Chondrocyte (in vitro differentiated cells): ENCODE measurements around the gene SGPP2. TPM values are rescaled to one million over a fixed set of nuclear protein-coding genes. Genes with fewer than 3 reads are reported as not detected.

ENCODE experiments used
- DNase-seq: peaks from one replicate; pipeline ENCODE4 v3.0.0; 2021; ENCODE audit warnings: mixed read lengths, low spot score
- H3K27ac Mint-ChIP-seq: one replicate; pipeline ENCODE4 v1.8.0; 2021; ENCODE audit warnings: mild to moderate bottlenecking, moderate library complexity, mixed read lengths; ENCODE audit not compliant: unreplicated experiment
- H3K27me3 Mint-ChIP-seq: 2 replicates; pipeline ENCODE4 v1.8.0; 2021; ENCODE audit warnings: low read depth, mixed read lengths
- H3K36me3 Mint-ChIP-seq: 2 replicates; pipeline ENCODE4 v1.8.0; 2021; ENCODE audit warnings: low read depth, mixed read lengths
- H3K4me1 Mint-ChIP-seq: 2 replicates; pipeline ENCODE4 v1.8.0; 2021; ENCODE audit warnings: low read depth, mild to moderate bottlenecking, mixed read lengths
- H3K4me3 Mint-ChIP-seq: one replicate; pipeline ENCODE4 v1.8.0; 2021; ENCODE audit warnings: mild to moderate bottlenecking, moderate library complexity, mixed read lengths; ENCODE audit not compliant: unreplicated experiment
- H3K9me3 Mint-ChIP-seq: 2 replicates; pipeline ENCODE4 v1.8.0; 2021; ENCODE audit warnings: low read depth, mixed read lengths
- total RNA-seq: library from RNA; stranded (reverse); gene quantifications from 3 replicates; pipeline ENCODE4 v1.2.1, GENCODE V29; 2021
- TF ChIP-seq, protein P1 (sequence below): fragments of 200-600 bp; sonication (generic); IDR thresholded peaks from 2 replicates; pipeline ENCODE4 v1.5.0; 2021; ENCODE audit warnings: antibody characterized with exemption, mild to moderate bottlenecking, moderate library complexity

The SGPP2 gene
- total RNA-seq, 1 donor from 2014 or later: not detected

DNA sequence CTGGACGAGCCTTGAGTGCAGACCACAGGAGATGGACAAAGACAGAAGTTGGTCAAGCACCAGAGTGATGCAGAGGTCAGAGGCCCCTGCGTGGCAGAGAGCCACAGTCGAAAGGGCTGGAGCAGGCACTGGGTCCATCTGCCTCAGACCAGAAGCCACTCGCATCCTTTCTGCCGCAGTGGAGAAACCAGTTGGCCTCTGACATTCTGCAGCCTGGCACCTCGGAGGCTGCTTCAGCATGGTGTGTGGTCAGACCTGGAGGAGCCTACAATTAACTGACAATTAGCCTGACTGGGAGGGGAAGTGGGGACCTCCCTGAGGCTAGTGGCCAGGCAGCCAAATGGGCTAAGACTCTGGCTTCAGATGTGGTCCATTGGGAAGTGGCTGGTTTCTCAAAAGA, 111.1 kb downstream of the SGPP2 start:
- no peak overlapping the region for H3K4me3 Mint-ChIP-seq
- H3K36me3 Mint-ChIP-seq: no peaks in the 10 kb centered on the region
- H3K27ac Mint-ChIP-seq: no peak overlapping the region
- no peaks in the 10 kb centered on the region for H3K4me1 Mint-ChIP-seq
- peaks cover 10% of the 10 kb centered on the region for H3K9me3 Mint-ChIP-seq
- DNase-seq: no peak
- TF ChIP-seq, protein P1, sequence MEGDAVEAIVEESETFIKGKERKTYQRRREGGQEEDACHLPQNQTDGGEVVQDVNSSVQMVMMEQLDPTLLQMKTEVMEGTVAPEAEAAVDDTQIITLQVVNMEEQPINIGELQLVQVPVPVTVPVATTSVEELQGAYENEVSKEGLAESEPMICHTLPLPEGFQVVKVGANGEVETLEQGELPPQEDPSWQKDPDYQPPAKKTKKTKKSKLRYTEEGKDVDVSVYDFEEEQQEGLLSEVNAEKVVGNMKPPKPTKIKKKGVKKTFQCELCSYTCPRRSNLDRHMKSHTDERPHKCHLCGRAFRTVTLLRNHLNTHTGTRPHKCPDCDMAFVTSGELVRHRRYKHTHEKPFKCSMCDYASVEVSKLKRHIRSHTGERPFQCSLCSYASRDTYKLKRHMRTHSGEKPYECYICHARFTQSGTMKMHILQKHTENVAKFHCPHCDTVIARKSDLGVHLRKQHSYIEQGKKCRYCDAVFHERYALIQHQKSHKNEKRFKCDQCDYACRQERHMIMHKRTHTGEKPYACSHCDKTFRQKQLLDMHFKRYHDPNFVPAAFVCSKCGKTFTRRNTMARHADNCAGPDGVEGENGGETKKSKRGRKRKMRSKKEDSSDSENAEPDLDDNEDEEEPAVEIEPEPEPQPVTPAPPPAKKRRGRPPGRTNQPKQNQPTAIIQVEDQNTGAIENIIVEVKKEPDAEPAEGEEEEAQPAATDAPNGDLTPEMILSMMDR: no peak
- peaks cover 17% of the 10 kb centered on the region for H3K27me3 Mint-ChIP-seq

GRCh38 chr2:222538535-222538934, 114.2 kb downstream of the SGPP2 start:
- Mint-ChIP-seq H3K4me3 (no peak overlapping the region), H3K27me3 (peaks cover 17% of the 10 kb centered on the region), H3K36me3 (no peaks in the 10 kb centered on the region), H3K4me1 (no peaks in the 10 kb centered on the region), H3K9me3 (no peaks in the 10 kb centered on the region), H3K27ac (no peak overlapping the region)
- DNase-seq: no peak
- TF ChIP-seq, protein P1: no peak

GRCh38 chr2:222544661-222545060, 120.3 kb downstream of the SGPP2 start:
- Mint-ChIP-seq H3K9me3 (no peaks in the 10 kb centered on the region), H3K4me1 (peaks cover 8% of the 10 kb centered on the region), H3K4me3 (no peak overlapping the region), H3K27ac (no peak overlapping the region), H3K36me3 (no peaks in the 10 kb centered on the region), H3K27me3 (peaks cover 2% of the 10 kb centered on the region)
- no peak for DNase-seq
- TF ChIP-seq, protein P1: no peak

GRCh38 chr2:222545823-222546795, 121.8 kb downstream of the SGPP2 start:
- Mint-ChIP-seq H3K9me3 (no peaks in the 10 kb centered on the region), H3K4me1 (peaks cover 8% of the 10 kb centered on the region), H3K36me3 (no peaks in the 10 kb centered on the region), H3K27ac (no peak overlapping the region), H3K4me3 (no peak overlapping the region), H3K27me3 (peaks cover 4% of the 10 kb centered on the region)
- TF ChIP-seq, protein P1: no peak
- no peak for DNase-seq

GRCh38 chr2:222547083-222547482, 122.7 kb downstream of the SGPP2 start:
- Mint-ChIP-seq H3K4me1 (peaks cover 8% of the 10 kb centered on the region), H3K27me3 (peaks cover 5% of the 10 kb centered on the region), H3K36me3 (no peaks in the 10 kb centered on the region), H3K27ac (no peak overlapping the region), H3K4me3 (no peak overlapping the region), H3K9me3 (peaks cover 3% of the 10 kb centered on the region)
- no peak for DNase-seq
- TF ChIP-seq, protein P1: no peak
